22Rv1 (cell line): ENCODE data around the gene FAM83D.

Source experiments
- CTCF ChIP-seq: fragments of 450-650 bp; IDR thresholded peaks from 2 replicates; pipeline ENCODE4 v1.5.1; 2017; ENCODE audit warnings: mild to moderate bottlenecking
- ZFX ChIP-seq: fragments of 450-650 bp; IDR thresholded peaks from 2 replicates; pipeline ENCODE4 v1.6.1; 2017; ENCODE audit warnings: antibody characterized with exemption, borderline replicate concordance

- TF ChIP-seq CTCF = no peak
- TF ChIP-seq ZFX = no peak
Observed at GRCh38 chr20:38881806-38882440, 44.3 kb upstream of the FAM83D start.
